GM12865 (cell line): ENCODE results near the gene PERP.
"Not testable (repeated sequence)": the region's sequence is repeated elsewhere in the genome, so short reads cannot be mapped to it uniquely, and the experiment has no call there.

ENCODE experiments used
- DNase-seq: peaks from one replicate; pipeline ENCODE4 v3.0.0; 2010; ENCODE audit warnings: low read depth
- H3K4me3 ChIP-seq: 2 replicates; pipeline ENCODE4 v1.5.1; 2011; ENCODE audit warnings: mild to moderate bottlenecking, low read depth, low read length, control low read depth
- CTCF ChIP-seq: IDR thresholded peaks from 2 replicates; pipeline ENCODE4 v1.5.1; 2011; ENCODE audit warnings: low read length, control low read depth, low read depth, inconsistent platforms; ENCODE audit not compliant: insufficient read depth; ENCODE audit errors: missing control alignments

The PERP gene

DNA sequence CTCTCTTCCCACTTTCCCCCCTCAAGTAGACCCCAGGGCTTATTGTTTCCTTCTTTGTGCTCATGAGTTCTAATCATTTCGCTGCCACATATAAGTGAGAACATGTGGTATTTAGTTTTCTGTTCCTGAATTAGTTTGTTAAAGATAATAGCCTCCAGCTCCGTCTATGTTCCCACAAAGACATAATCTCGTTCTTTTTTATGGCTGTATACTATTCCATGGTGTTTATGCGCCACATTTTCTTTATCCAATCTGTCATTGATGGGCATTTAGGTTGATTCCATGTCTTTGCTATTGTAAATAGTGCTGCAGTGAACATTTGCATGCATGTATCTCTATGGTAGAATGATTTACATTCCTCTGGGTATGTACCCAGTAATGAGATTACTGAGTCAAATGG, 16.9 kb upstream of the PERP start:
- TF ChIP-seq CTCF: no peak
- DNase-seq: no peak
- H3K4me3 ChIP-seq: no peak overlapping the region

GRCh38 chr6:138119976-138120375, 12.8 kb upstream of the PERP start:
- no peak overlapping the region for H3K4me3 ChIP-seq
- TF ChIP-seq CTCF: no peak
- no peak for DNase-seq

- H3K4me3 ChIP-seq, DNase-seq: not testable (repeated sequence)
Measured at GRCh38 chr6:138119229-138119628, 12.0 kb upstream of the PERP start.

- no peak overlapping the region for H3K4me3 ChIP-seq
- DNase-seq: no peak
- TF ChIP-seq CTCF: no peak
Measured at GRCh38 chr6:138117376-138117914, 10.2 kb upstream of the PERP start.

DNA sequence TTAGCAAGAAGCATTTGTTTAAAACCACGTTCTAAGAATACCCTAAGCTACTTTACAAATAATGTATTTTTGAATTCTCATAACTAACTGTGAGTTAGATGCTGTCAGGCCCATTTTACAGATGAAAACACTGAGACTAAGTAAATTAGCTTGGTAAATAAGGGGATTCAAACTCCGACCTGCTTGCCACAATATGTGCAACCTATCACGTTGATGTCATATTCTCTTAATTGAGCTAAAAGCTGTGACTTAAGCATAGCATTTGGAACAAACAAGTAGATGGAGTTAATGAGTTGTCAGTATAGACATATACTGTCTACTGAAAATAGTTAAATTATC, 9.4 kb upstream of the PERP start:
- no peak overlapping the region for H3K4me3 ChIP-seq

DNA sequence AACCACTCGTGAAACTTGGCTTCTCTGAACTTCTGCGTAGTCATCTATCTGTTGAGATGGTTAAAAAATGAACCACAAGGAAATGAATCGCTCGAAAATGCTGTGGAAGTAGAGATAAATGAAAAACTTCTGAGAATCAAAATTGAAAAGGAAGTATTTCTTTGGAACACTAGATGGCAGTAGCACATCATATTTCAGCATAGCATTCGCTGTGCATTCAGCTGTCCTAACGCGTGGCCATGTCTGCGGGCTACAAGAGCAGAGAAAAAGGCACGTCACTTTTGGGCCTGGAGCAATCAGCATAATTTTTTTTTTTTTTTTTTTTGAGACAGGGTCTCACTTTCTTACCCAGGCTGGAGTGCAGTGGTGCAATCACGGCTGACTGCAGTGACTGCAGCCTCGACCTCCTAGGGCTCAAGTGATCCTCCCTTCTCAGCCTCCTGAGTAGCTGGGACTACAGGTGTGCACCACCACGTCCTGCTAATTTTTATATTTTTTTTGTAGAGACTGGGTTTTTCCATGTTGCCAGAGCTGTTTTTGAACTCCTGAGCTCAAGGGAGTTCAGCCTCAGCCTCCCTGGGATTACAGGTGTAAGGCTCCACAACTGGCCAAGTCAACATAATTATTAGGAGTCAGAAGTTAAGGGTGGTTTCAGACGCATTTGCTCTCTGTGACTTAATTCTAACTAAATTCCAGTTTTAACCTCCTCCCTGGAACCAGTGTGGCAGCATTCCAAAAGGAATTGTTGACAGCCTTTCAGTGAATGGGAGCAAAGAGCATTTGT, 8.8 kb upstream of the PERP start:
- peak; percentile 54 for TF ChIP-seq CTCF
- no peak overlapping the region for H3K4me3 ChIP-seq
- DNase-seq: peak; percentile 71

More for the DNA sequence above, 9.4 kb upstream of the PERP start:
- no peak for TF ChIP-seq CTCF
- no peak for DNase-seq

- DNase-seq: no peak
- TF ChIP-seq CTCF: no peak
- no peak overlapping the region for H3K4me3 ChIP-seq
Measured at GRCh38 chr6:138115201-138115600, 8.0 kb upstream of the PERP start.
